Motor neuron (in vitro differentiated cells): Measurements from ENCODE around the gene SLC26A9. TPM values are rescaled to one million over a fixed set of nuclear protein-coding genes. Genes with fewer than 3 reads are reported as not detected.
"Not testable (repeated sequence)": the region's sequence is repeated elsewhere in the genome, so short reads cannot be mapped to it uniquely, and the experiment has no call there.

Source experiments
- ATAC-seq, 8 experiments: fragments of 200-7000 bp; cut with Tn5 transposase; replicated peaks in 6 of 8; 2 replicates each; pipeline ENCODE4 v1.8.0; 2021; ENCODE audit warnings: mild to moderate bottlenecking in 8 of 8, moderate library complexity in 8 of 8
- H3K27ac ChIP-seq, 2 donors: fragments of 250-450 bp; sonication (Bioruptor Pico); 2 replicates each; pipeline ENCODE4 v1.9.0; 2021; ENCODE audit warnings: antibody characterized with exemption in 2 of 2, mild to moderate bottlenecking in 2 of 2, moderate library complexity in 1 of 2
- H3K4me1 ChIP-seq, 2 donors: fragments of 250-450 bp; sonication (Bioruptor Pico); replicated peaks in 1 of 2; 2 replicates each; pipeline ENCODE4 v1.6.1; 2021; ENCODE audit warnings: antibody characterized with exemption in 2 of 2, mild to moderate bottlenecking in 2 of 2, moderate library complexity in 1 of 2
- H3K4me3 ChIP-seq, 5 donors: fragments of 250-450 bp; sonication (Bioruptor Pico); 2 replicates each; pipeline ENCODE4 v1.9.0; 2021; ENCODE audit warnings: antibody characterized with exemption in 5 of 5, mild to moderate bottlenecking in 5 of 5, moderate library complexity in 4 of 5
- WGBS, 10 experiments: fragments of 450-650 bp; shearing (Covaris generic); methylation state at CpG; one replicate each; pipeline ENCODE4 v1.0.0; 2022; 5-methylcytosine and 5-hydroxymethylcytosine counted together
- in situ Hi-C, 9 experiments: fragments of 400-800 bp; cut with MboI; loops; one replicate each; pipeline ENCODE4 v1.15.0; 2021; ENCODE audit warnings: low sequenced_read_pairs in 9 of 9, low pct_unique_long_range_greater_than_20kb in 2 of 9; ENCODE audit not compliant: unreplicated experiment in 9 of 9
- total RNA-seq, 8 experiments: library from RNA; unstranded; fragments of 300-600 nt; gene quantifications; 2 replicates each; pipeline versions ENCODE4 v1.2.3 to v1.2.4, GENCODE V29; 2022

The SLC26A9 gene
- total RNA-seq, 8 experiments from 2014 or later, result 0.05 to 2.0 (median 0.33) TPM; not detected in 2

GRCh38 chr1:205896351-205896750 is 46.9 kb downstream of the SLC26A9 start:
- in situ Hi-C loops, result no loop called here
- ATAC-seq, result no peak
- no peak overlapping the region for H3K4me3 ChIP-seq
- no peak overlapping the region for H3K27ac ChIP-seq
- 27 to 86% (median 56%) methylated on average over 1 of the region's 1 CpG for WGBS, 10 experiments
- no peaks in the 10 kb centered on the region for H3K4me1 ChIP-seq

GRCh38 chr1:205894119-205894518 is 49.1 kb downstream of the SLC26A9 start:
- 0 to 100% (median 89%) methylated on average over 1 to 3 of the region's 3 CpGs for WGBS, 10 experiments
- H3K27ac ChIP-seq, in situ Hi-C loops, H3K4me1 ChIP-seq, ATAC-seq, H3K4me3 ChIP-seq: not testable (repeated sequence)

GRCh38 chr1:205892175-205892574 is 51.1 kb downstream of the SLC26A9 start:
- 28 to 100% (median 62%) methylated on average over 1 to 2 of the region's 2 CpGs; no CpG with 5 or more reads in 1 of the 10 experiments for WGBS, 10 experiments
- H3K4me1 ChIP-seq, ATAC-seq, H3K4me3 ChIP-seq, H3K27ac ChIP-seq, in situ Hi-C loops: not testable (repeated sequence)

- in situ Hi-C loops, result not testable (repeated sequence)
Observed at GRCh38 chr1:205891481-205891880, 51.8 kb downstream of the SLC26A9 start.

GRCh38 chr1:205890631-205891030 is 52.6 kb downstream of the SLC26A9 start:
- WGBS, 10 experiments, result 60 to 100% (median 100%) methylated on average over 1 to 3 of the region's 3 CpGs; no CpG with 5 or more reads in 2 of the 10 experiments

More at GRCh38 chr1:205891481-205891880, 51.8 kb downstream of the SLC26A9 start:
- not testable (repeated sequence) for H3K27ac ChIP-seq, H3K4me3 ChIP-seq, ATAC-seq, H3K4me1 ChIP-seq
- 29 to 93% (median 83%) methylated on average over 1 to 2 of the region's 2 CpGs; no CpG with 5 or more reads in 5 of the 10 experiments for WGBS, 10 experiments

GRCh38 chr1:205889706-205890105 is 53.5 kb downstream of the SLC26A9 start:
- H3K4me3 ChIP-seq, H3K4me1 ChIP-seq, ATAC-seq, in situ Hi-C loops, H3K27ac ChIP-seq: not testable (repeated sequence)
- WGBS, 10 experiments, result 9 to 100% (median 70%) methylated on average over 2 to 3 of the region's 3 CpGs; no CpG with 5 or more reads in 1 of the 10 experiments

More at GRCh38 chr1:205890631-205891030, 52.6 kb downstream of the SLC26A9 start:
- H3K27ac ChIP-seq, H3K4me3 ChIP-seq, H3K4me1 ChIP-seq, ATAC-seq, in situ Hi-C loops: not testable (repeated sequence)

GRCh38 chr1:205889006-205889405 is 54.2 kb downstream of the SLC26A9 start:
- WGBS, 10 experiments, result 57 to 90% (median 80%) methylated on average over 1 to 4 of the region's 4 CpGs; no CpG with 5 or more reads in 1 of the 10 experiments
- ATAC-seq, in situ Hi-C loops: not testable (repeated sequence)

GRCh38 chr1:205883792-205884191 is 59.5 kb downstream of the SLC26A9 start:
- ATAC-seq, result no peak
- no peak overlapping the region for H3K27ac ChIP-seq
- in situ Hi-C loops, result no loop called here
- H3K4me3 ChIP-seq, result no peak overlapping the region
- H3K4me1 ChIP-seq, result no peaks in the 10 kb centered on the region

More at GRCh38 chr1:205889006-205889405, 54.2 kb downstream of the SLC26A9 start:
- H3K4me1 ChIP-seq, H3K27ac ChIP-seq, H3K4me3 ChIP-seq: not testable (repeated sequence)

GRCh38 chr1:205880923-205881322 is 62.3 kb downstream of the SLC26A9 start:
- Histone ChIP-seq H3K4me1 (no peaks in the 10 kb centered on the region), H3K27ac (no peak overlapping the region), H3K4me3 (no peak overlapping the region)
- in situ Hi-C loops, result no loop called here
- no peak for ATAC-seq

- H3K4me3 ChIP-seq, result no peak overlapping the region
- in situ Hi-C loops, result no loop called here
- H3K4me1 ChIP-seq, result no peaks in the 10 kb centered on the region
- 20 to 100% (median 91%) methylated on average over 1 of the region's 1 CpG; no CpG with 5 or more reads in 7 of the 10 experiments for WGBS, 10 experiments
- H3K27ac ChIP-seq, result no peak overlapping the region
- ATAC-seq, result no peak
Observed at GRCh38 chr1:205879974-205880373, 63.3 kb downstream of the SLC26A9 start.

GRCh38 chr1:205878026-205878425 is 65.2 kb downstream of the SLC26A9 start:
- no peak overlapping the region for H3K27ac ChIP-seq
- no peak overlapping the region for H3K4me3 ChIP-seq
- in situ Hi-C loops, result no loop called here
- ATAC-seq, result no peak
- H3K4me1 ChIP-seq, result no peaks in the 10 kb centered on the region

- H3K4me1 ChIP-seq, ATAC-seq, H3K4me3 ChIP-seq, in situ Hi-C loops, H3K27ac ChIP-seq: not testable (repeated sequence)
Observed at GRCh38 chr1:205873148-205873547, 70.1 kb downstream of the SLC26A9 start.

- ATAC-seq, result no peak
Observed at GRCh38 chr1:205870236-205870635, 73.0 kb downstream of the SLC26A9 start.

More at GRCh38 chr1:205870236-205870635, 73.0 kb downstream of the SLC26A9 start:
- H3K27ac ChIP-seq, result no peak overlapping the region
- H3K4me1 ChIP-seq, result no peaks in the 10 kb centered on the region
- in situ Hi-C loops, result no loop called here
- 30 to 79% (median 54%) methylated on average over 1 to 2 of the region's 2 CpGs; no CpG with 5 or more reads in 4 of the 10 experiments for WGBS, 10 experiments
- H3K4me3 ChIP-seq, result no peak overlapping the region
